K562 (cell line): Measurements from ENCODE around the gene NRDE2. TPM values are rescaled to one million over a fixed set of nuclear protein-coding genes. Genes with fewer than 3 reads are reported as not detected.

ENCODE experiments used
- ATAC-seq: fragments of 200-7000 bp; cut with Tn5 transposase; 3 replicates; pipeline ENCODE4 v1.9.1; 2020; ENCODE audit warnings: moderate library complexity
- BruUV-seq: library from RNA; stranded (reverse); fragments of 400-500 nt; replicated peaks from 2 replicates; lab custom pipeline; 2021; lab: Mats Ljungman, UMichigan
- CTCF ChIA-PET: fragments of 300-600 bp; formaldehyde crosslinking; extraction: SDS; loops from one replicate; lab custom pipeline; 2021; ENCODE audit warnings: low intra/inter-chr PET ratio; lab: Yijun Ruan, JAX
- POLR2A ChIA-PET: fragments of 300-600, 350-650 bp; sonication (Branson Sonifier 250); formaldehyde crosslinking; extraction: SDS; loops from one replicate; lab custom pipeline; 2021; ENCODE audit warnings: antibody characterized with exemption, inconsistent platforms; lab: Yijun Ruan, JAX
- DNase-seq, 4 experiments: peaks; one replicate each; pipeline versions ENCODE4 v3.0.0 to v3.0.0-alpha.2; 2011 to 2018; ENCODE audit warnings: low spot score in 3 of 4, mixed read lengths in 3 of 4; ENCODE audit errors: extremely low read depth in 1 of 4
- FAIRE-seq: peaks from 2 replicates; lab custom pipeline; 2011; peaks lifted over from hg19 to GRCh38; lab: Jason Lieb, UNC
- H2AFZ ChIP-seq: 2 replicates; pipeline ENCODE4 v1.6.0; 2011; ENCODE audit warnings: low read depth, low read length, control low read depth, inconsistent platforms
- H3K27ac ChIP-seq: fragments of 200-600 bp; 3 replicates; pipeline ENCODE4 v1.8.0; 2011; ENCODE audit warnings: low read depth, mild to moderate bottlenecking, control low read depth, inconsistent platforms, low read length, moderate library complexity, mixed read lengths; ENCODE audit errors: extremely low read depth
- H3K27me3 ChIP-seq, 2 experiments: fragments of 300-600 bp in 1 of 2; 2 replicates in 1 of 2; 3 replicates in 1 of 2; pipeline versions ENCODE4 v1.6.0 to v1.8.0; 2011; ENCODE audit warnings: inconsistent platforms in 2 of 2, low read length in 2 of 2, mild to moderate bottlenecking in 1 of 2, mixed read lengths in 1 of 2, moderate library complexity in 1 of 2; ENCODE audit not compliant: control insufficient read depth in 2 of 2, insufficient read depth in 2 of 2
- H3K36me3 ChIP-seq: fragments of 300-600 bp; 3 replicates; pipeline ENCODE4 v1.8.0; 2011; ENCODE audit warnings: mild to moderate bottlenecking, low read length, inconsistent platforms; ENCODE audit not compliant: control insufficient read depth, insufficient read depth
- H3K4me1 ChIP-seq, 2 experiments: fragments of 200-600 bp in 1 of 2; replicated peaks in 1 of 2; 2 replicates in 1 of 2; 3 replicates in 1 of 2; pipeline versions ENCODE4 v1.5.1 to v1.8.0; 2011; ENCODE audit warnings: inconsistent platforms in 2 of 2, low read length in 2 of 2, mild to moderate bottlenecking in 1 of 2, mixed read lengths in 1 of 2, moderate library complexity in 1 of 2; ENCODE audit not compliant: control insufficient read depth in 2 of 2, insufficient read depth in 2 of 2
- H3K4me2 ChIP-seq: 2 replicates; pipeline ENCODE4 v1.6.1; 2011; ENCODE audit warnings: low read length, control low read depth, inconsistent platforms, mixed read lengths; ENCODE audit not compliant: insufficient read depth
- H3K4me3 ChIP-seq: fragments of 200-600 bp; sonication (generic), shearing (Covaris generic); 2 replicates; pipeline ENCODE4 v1.5.1; 2016; ENCODE audit warnings: control low read depth, inconsistent platforms
- H3K79me2 ChIP-seq: fragments of 200-600 bp; 3 replicates; pipeline ENCODE4 v1.8.0; 2011; ENCODE audit warnings: low read length, inconsistent platforms; ENCODE audit not compliant: control insufficient read depth, insufficient read depth
- H3K9ac ChIP-seq, 2 experiments: 2 replicates each; pipeline versions ENCODE4 v1.6.0 to v1.6.1; 2011; ENCODE audit warnings: low read depth in 2 of 2, low read length in 2 of 2, control low read depth in 1 of 2, inconsistent platforms in 1 of 2, mild to moderate bottlenecking in 1 of 2, mixed read lengths in 1 of 2; ENCODE audit not compliant: insufficient read depth in 1 of 2
- H3K9me1 ChIP-seq: one replicate; pipeline ENCODE4 v1.6.0; 2011; ENCODE audit warnings: inconsistent platforms, mild to moderate bottlenecking, low read length, moderate library complexity; ENCODE audit not compliant: control insufficient read depth, insufficient read depth
- H3K9me3 ChIP-seq: replicated peaks from 2 replicates; pipeline ENCODE4 v1.5.1; 2011; ENCODE audit warnings: low read depth, low read length, inconsistent platforms; ENCODE audit not compliant: control insufficient read depth, insufficient read depth
- H4K20me1 ChIP-seq: replicated peaks from 2 replicates; pipeline ENCODE4 v1.6.1; 2011; ENCODE audit warnings: low read length, inconsistent platforms, mixed read lengths; ENCODE audit not compliant: control insufficient read depth, insufficient read depth
- ARNT ChIP-seq, 2 experiments: fragments of 450-650 bp; IDR thresholded peaks; 2 replicates each; pipeline ENCODE4 v1.6.1; 2016; ENCODE audit warnings: mild to moderate bottlenecking in 1 of 2
- ASH1L ChIP-seq: fragments of 450-650 bp; IDR thresholded peaks from 2 replicates; pipeline ENCODE4 v1.6.1; 2018; ENCODE audit warnings: borderline replicate concordance, mild to moderate bottlenecking, low read depth; ENCODE audit not compliant: partially characterized antibody
- ERF ChIP-seq: fragments of 450-650 bp; formaldehyde crosslinking; IDR thresholded peaks from 2 replicates; pipeline ENCODE4 v1.4.0; 2020; ENCODE audit warnings: mild to moderate bottlenecking, mixed read lengths
- ETV6 ChIP-seq, 3 experiments: fragments of 150-350 bp in 1 of 3; sonication (generic) in 1 of 3; formaldehyde crosslinking in 1 of 3; IDR thresholded peaks; 2 replicates each; pipeline versions ENCODE4 v1.6.1 to v1.8.0; 2014 to 2022; ENCODE audit warnings: borderline replicate concordance in 2 of 3, low read depth in 2 of 3, antibody characterized with exemption in 1 of 3, low read length in 1 of 3, mild to moderate bottlenecking in 1 of 3, missing genetic modification reagents in 1 of 3
- KLF10 ChIP-seq: fragments of 250-450 bp; sonication (Bioruptor Pico); IDR thresholded peaks from 2 replicates; pipeline ENCODE4 v1.6.1; 2021; ENCODE audit warnings: matching md5 sums
- RAD51 ChIP-seq: fragments of 450-650 bp; IDR thresholded peaks from 2 replicates; pipeline ENCODE4 v1.7.1; 2016; ENCODE audit warnings: low read depth, mild to moderate bottlenecking, borderline replicate concordance
- RBM22 ChIP-seq: fragments of 200-400 bp; formaldehyde crosslinking; IDR thresholded peaks from 2 replicates; pipeline ENCODE4 v1.6.1; 2018; ENCODE audit warnings: low read length, low read depth; ENCODE audit not compliant: poor library complexity, severe bottlenecking
- SRSF9 ChIP-seq: fragments of 200-400 bp; formaldehyde crosslinking; IDR thresholded peaks from 2 replicates; pipeline ENCODE4 v1.6.1; 2017; ENCODE audit warnings: low read depth, low read length, borderline replicate concordance
- ZEB2 ChIP-seq: fragments of 450-650 bp; IDR thresholded peaks from 2 replicates; pipeline ENCODE4 v1.6.1; 2016
- ZNF197 ChIP-seq: fragments of 200-800 bp; sonication (Bioruptor generic); IDR thresholded peaks from 2 replicates; pipeline ENCODE4 v1.6.1; 2016; ENCODE audit warnings: low read depth, missing genetic modification characterization, missing compliant biosample characterization
- ZNF507 ChIP-seq: conservative IDR thresholded peaks from 2 replicates; pipeline ENCODE4 v1.6.1; 2017; ENCODE audit warnings: missing genetic modification characterization, missing compliant biosample characterization
- WGBS: fragments of 100-300 bp; shearing (Covaris generic); methylation state at CpG from one replicate; pipeline ENCODE4 v1.1.6; 2016; ENCODE audit warnings: low coverage, mixed read lengths; ENCODE audit not compliant: insufficient coverage; ENCODE audit errors: missing lambda C conversion rate; 5-methylcytosine and 5-hydroxymethylcytosine counted together
- in situ Hi-C: fragments of 300-500 bp; cut with MboI; formaldehyde crosslinking; loops from 4 replicates; pipeline ENCODE4 v1.15.0; 2018; ENCODE audit warnings: inconsistent platforms, mixed read lengths
- intact Hi-C: fragments of 100-400 bp; cut with micrococcal nuclease; formaldehyde crosslinking; loops from 2 replicates; pipeline ENCODE4 v1.14.2; 2022
- polyA plus RNA-seq, 8 experiments: library from polyadenylated mRNA; depleted of rRNA in 4 of 8; stranded (reverse) in 5 of 8; unstranded in 3 of 8; fragments of >200 nt; fragmentation: Nextera tagmentation in 2 of 8; fragmentation: Illumina TruSeq in 1 of 8; extraction: Ambion mirVana in 2 of 8; extraction: Trizol in 1 of 8; gene quantifications; 2 replicates each; pipeline versions ENCODE4 v1.2.1 to v1.2.3, GENCODE V29; 2011 to 2014; ENCODE audit warnings: inconsistent platforms in 1 of 8, missing spikeins in 1 of 8
- total RNA-seq, 7 experiments: library from RNA; depleted of rRNA in 6 of 7; stranded (reverse); fragments of >200 nt in 6 of 7; fragmentation: Illumina TruSeq in 2 of 7; extraction: Trizol in 2 of 7; gene quantifications; 2 replicates each; pipeline versions ENCODE4 v1.2.1 to v1.2.3, GENCODE V29; 2011 to 2021; ENCODE audit warnings: low replicate concordance in 1 of 7

NRDE2 gene
- total and polyA plus RNA-seq, 9 of the 15 experiments (the other 6 are each of a cell fraction or from before 2014, with no cell fraction given), result 3.3 to 15.0 (median 8.4) TPM

- no TSS peak for BruUV-seq
- ATAC-seq (no peak), FAIRE-seq (no peak), DNase-seq (no peak)
- Histone ChIP-seq H3K9me3 (no peaks in the 10 kb centered on the region), H3K9ac (no peak overlapping the region), H3K4me3 (no peak overlapping the region), H4K20me1 (no peaks in the 10 kb centered on the region), H3K27ac (no peak overlapping the region), H3K36me3 (peaks cover 55% of the 10 kb centered on the region; the same call in 2 of the 3 replicates), H3K27me3 (no peaks in the 10 kb centered on the region), H3K9me1 (no peaks in the 10 kb centered on the region), H3K4me2 (no peak overlapping the region), H2AFZ (no peak overlapping the region), H3K4me1 (peaks cover 0 to 7% of the 10 kb centered on the region in 2 experiments; a peak in 2 of 5 replicates), H3K79me2 (no peaks in the 10 kb centered on the region)
- CTCF ChIA-PET, result no interaction called here
- 79% methylated on average over 7 of the region's 7 CpGs for WGBS
- intact Hi-C loops, result no loop called here
- in situ Hi-C loops, result no loop called here
- no peak for TF ChIP-seq ERF (CRISPR knock-in tag)
- no peak for TF ChIP-seq ZNF197 (CRISPR knock-in tag)
- TF ChIP-seq ZEB2, result no peak
- no peak for TF ChIP-seq RAD51
- TF ChIP-seq RBM22, result no peak
- TF ChIP-seq ASH1L, result no peak
- no peak for TF ChIP-seq SRSF9
- no peak for TF ChIP-seq ETV6 (IDR thresholded peaks at IDR 0.05; ENCODE audit: borderline replicate concordance in 1 of 2, low read depth in 2 of 2, low read length in 1 of 2)
- TF ChIP-seq ETV6 (CRISPR knock-in tag; IDR thresholded peaks at IDR 0.05; ENCODE audit: borderline replicate concordance), result no peak
- TF ChIP-seq ARNT (IDR thresholded peaks at IDR 0.05), result no peak
- no peak for TF ChIP-seq ZNF507
- TF ChIP-seq KLF10 (CRISPR knock-in tag), result no peak
- POLR2A ChIA-PET, result no interaction called here
Observed at GRCh38 chr14:90299408-90299807, 32.3 kb downstream of the NRDE2 start.
